Mesothelial cell of epicardium (in vitro differentiated cells): ENCODE results near the gene SPIN2A. TPM values are rescaled to one million over a fixed set of nuclear protein-coding genes. Genes with fewer than 3 reads are reported as not detected.
"Not testable (repeated sequence)": the region's sequence is repeated elsewhere in the genome, so short reads cannot be mapped to it uniquely, and the experiment has no call there.

Experiments
- DNase-seq, 2 experiments: peaks; one replicate each; pipeline ENCODE4 v3.0.0; 2021; ENCODE audit warnings: low spot score in 2 of 2; ENCODE audit not compliant: unreplicated experiment in 2 of 2
- H3K27ac Mint-ChIP-seq: 2 replicates; pipeline ENCODE4 v1.8.0; 2021; ENCODE audit warnings: mixed read lengths
- H3K27me3 Mint-ChIP-seq: 2 replicates; pipeline ENCODE4 v1.8.0; 2021; ENCODE audit warnings: low read depth, mixed read lengths
- H3K36me3 Mint-ChIP-seq: 2 replicates; pipeline ENCODE4 v1.8.0; 2021; ENCODE audit warnings: mixed read lengths
- H3K4me1 Mint-ChIP-seq: 2 replicates; pipeline ENCODE4 v1.8.0; 2021; ENCODE audit warnings: mixed read lengths
- H3K4me3 Mint-ChIP-seq: 2 replicates; pipeline ENCODE4 v1.8.0; 2021; ENCODE audit warnings: mild to moderate bottlenecking, moderate library complexity, mixed read lengths
- H3K9me3 Mint-ChIP-seq: 2 replicates; pipeline ENCODE4 v1.8.0; 2021; ENCODE audit warnings: mixed read lengths
- total RNA-seq: library from RNA; stranded (reverse); gene quantifications from 3 replicates; pipeline ENCODE4 v1.2.1, GENCODE V29; 2021
- TF ChIP-seq, protein P1 (sequence below): fragments of 200-600 bp; sonication (generic); IDR thresholded peaks from one replicate; pipeline ENCODE4 v1.5.0; 2021; ENCODE audit warnings: antibody characterized with exemption; ENCODE audit not compliant: unreplicated experiment

SPIN2A gene
- total RNA-seq, 1 donor from 2014 or later: 5.3 TPM

DNA sequence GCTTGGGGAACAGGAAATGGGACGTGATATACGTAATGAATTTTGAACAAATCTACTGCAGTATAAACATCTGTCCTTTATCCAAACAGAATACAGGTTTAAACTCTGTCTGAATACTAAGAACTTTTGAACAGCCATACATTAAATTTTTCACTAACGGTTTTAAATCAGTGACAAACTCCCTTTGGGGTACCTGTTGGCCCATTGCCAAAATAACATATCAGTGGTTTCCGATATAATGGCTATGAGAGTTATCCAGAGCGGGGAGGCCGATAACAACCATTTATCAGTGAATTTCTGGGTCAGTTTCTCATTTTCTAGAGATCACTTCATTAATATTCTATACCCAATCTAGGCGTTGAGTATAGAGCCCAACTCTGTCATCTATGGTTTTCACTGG, 5.2 kb downstream of the SPIN2A start:
- Mint-ChIP-seq H3K9me3 (peaks cover 9% of the 10 kb centered on the region), H3K4me3 (no peak overlapping the region), H3K27ac (no peak overlapping the region), H3K4me1 (peaks cover 10% of the 10 kb centered on the region), H3K27me3 (no peaks in the 10 kb centered on the region), H3K36me3 (peaks cover 4% of the 10 kb centered on the region)
- TF ChIP-seq, protein P1, sequence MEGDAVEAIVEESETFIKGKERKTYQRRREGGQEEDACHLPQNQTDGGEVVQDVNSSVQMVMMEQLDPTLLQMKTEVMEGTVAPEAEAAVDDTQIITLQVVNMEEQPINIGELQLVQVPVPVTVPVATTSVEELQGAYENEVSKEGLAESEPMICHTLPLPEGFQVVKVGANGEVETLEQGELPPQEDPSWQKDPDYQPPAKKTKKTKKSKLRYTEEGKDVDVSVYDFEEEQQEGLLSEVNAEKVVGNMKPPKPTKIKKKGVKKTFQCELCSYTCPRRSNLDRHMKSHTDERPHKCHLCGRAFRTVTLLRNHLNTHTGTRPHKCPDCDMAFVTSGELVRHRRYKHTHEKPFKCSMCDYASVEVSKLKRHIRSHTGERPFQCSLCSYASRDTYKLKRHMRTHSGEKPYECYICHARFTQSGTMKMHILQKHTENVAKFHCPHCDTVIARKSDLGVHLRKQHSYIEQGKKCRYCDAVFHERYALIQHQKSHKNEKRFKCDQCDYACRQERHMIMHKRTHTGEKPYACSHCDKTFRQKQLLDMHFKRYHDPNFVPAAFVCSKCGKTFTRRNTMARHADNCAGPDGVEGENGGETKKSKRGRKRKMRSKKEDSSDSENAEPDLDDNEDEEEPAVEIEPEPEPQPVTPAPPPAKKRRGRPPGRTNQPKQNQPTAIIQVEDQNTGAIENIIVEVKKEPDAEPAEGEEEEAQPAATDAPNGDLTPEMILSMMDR: no peak
- DNase-seq: no peak

DNA sequence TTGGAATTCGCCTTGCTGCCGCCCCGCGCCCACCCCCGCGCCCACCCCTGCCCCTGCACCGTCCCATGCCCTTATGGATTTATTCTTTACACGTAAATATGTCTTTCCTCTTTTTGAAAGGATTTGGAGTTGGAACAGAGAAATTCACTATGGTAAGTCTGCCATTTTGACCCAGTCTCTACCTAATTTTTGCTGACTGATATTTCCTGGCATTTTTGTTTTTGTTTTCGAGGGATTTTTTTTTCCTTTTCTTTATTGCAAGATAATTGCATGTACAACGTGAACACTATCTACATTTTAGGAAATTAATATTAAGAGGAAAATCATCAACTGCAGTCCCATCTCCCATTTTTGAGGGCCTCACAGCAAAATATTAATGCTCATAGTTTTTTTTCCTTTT, 15.4 kb downstream of the SPIN2A start:
- TF ChIP-seq, protein P1: no peak
- Mint-ChIP-seq H3K27ac (peak overlapping the region; percentile 97), H3K4me1 (peaks cover 2% of the 10 kb centered on the region), H3K4me3 (peak overlapping the region; percentile 91), H3K36me3 (peaks cover 5% of the 10 kb centered on the region), H3K9me3 (peaks cover 6% of the 10 kb centered on the region), H3K27me3 (no peaks in the 10 kb centered on the region)
- no peak for DNase-seq

DNA sequence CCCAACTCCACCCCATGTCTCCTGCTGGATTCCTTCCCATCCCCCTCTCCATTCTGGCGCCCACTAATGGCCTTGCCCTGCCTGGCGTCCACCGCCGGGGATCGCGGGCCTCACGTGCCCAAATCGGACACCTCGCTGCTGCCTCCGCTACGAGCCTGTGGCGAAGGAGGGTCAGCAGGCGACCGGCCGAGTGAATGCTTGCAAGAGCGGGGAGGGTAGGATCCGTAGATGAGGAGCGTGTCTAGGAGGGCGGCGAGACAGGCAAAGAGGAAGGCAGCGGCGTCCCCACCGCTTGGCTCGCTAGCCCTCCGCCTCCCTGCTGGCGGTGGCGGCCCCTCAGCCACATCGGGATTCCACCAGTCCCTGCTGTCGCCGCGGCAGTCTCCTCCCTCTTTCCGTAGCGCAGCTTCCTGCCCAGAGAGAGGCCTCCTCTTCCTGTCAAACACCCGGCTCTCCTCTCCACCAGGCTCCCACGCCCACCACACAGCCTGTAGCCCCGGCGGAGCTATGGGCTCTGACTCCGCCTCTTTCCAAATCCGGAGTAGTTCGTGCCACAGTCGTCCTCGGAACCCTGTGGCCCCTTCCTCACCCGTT, 15.9 kb downstream of the SPIN2A start, which contains the start of gene SPIN2B:
Gene SPIN2B, minus strand, starts transcription at position 387 of the 594 bp plus-strand sequence.
- DNase-seq: peak; percentile 42 to 73
- Mint-ChIP-seq H3K27me3 (no peaks in the 10 kb centered on the region), H3K36me3 (peaks cover 5% of the 10 kb centered on the region), H3K4me1 (peaks cover 2% of the 10 kb centered on the region), H3K27ac (peak within 1 kb of the TSS; percentile 97), H3K4me3 (peak within 1 kb of the TSS; percentile 91), H3K9me3 (peaks cover 6% of the 10 kb centered on the region)
- TF ChIP-seq, protein P1: no peak

DNA sequence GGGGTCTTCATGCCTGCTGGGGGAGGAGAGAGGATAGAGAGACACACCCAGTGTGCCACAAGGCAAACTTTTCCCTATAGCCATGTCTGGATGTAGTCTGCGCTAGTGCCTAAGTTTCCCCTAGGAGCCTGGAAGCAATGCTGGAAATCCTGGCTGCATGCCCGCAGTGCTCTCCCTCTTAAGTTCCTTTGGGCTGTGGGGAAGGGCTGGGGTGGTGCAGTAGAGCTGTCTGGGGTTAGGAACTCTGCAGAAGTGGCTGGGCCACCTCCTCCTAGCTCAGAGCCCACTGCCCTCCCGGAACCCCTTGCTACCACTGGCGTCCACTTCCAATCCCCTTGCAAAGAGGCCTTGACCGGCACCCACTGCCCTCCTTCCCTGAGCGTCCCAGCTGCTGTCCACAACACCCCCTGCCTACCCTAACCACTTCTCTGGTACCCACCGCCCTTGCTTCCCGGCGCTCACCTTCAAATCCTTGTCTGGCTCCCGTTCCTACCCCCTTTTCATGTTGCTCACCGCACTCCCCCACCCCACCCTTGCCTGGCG, 16.5 kb downstream of the SPIN2A start:
- Mint-ChIP-seq H3K4me3 (peak overlapping the region; percentile 91), H3K27ac (peak overlapping the region; percentile 97)
- H3K9me3 Mint-ChIP-seq, H3K4me1 Mint-ChIP-seq, H3K36me3 Mint-ChIP-seq, DNase-seq, H3K27me3 Mint-ChIP-seq: not testable (repeated sequence)

DNA sequence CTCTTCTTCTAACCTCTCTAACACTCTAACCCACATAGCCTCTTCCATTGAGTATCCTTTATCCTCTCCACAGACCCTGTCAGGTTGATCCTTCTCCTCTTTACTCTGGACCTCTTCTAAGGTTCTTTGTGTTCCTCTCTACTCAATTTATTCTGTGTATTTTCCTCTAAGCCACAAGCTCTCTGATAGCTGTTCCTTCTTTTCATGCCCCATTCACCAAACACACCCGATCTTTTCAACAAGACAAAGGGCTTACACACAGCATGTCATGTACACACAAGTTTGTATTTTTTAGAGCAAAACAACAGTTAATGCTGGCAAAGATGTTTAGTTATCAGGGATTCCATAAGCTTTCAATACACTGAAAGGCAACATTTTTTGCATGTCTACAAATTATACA, 17.8 kb downstream of the SPIN2A start:
- Mint-ChIP-seq H3K9me3 (peaks cover 6% of the 10 kb centered on the region), H3K27me3 (no peaks in the 10 kb centered on the region), H3K4me3 (no peak overlapping the region), H3K4me1 (peaks cover 2% of the 10 kb centered on the region), H3K36me3 (peaks cover 7% of the 10 kb centered on the region), H3K27ac (no peak overlapping the region)
- TF ChIP-seq, protein P1: no peak
- DNase-seq: no peak

DNA sequence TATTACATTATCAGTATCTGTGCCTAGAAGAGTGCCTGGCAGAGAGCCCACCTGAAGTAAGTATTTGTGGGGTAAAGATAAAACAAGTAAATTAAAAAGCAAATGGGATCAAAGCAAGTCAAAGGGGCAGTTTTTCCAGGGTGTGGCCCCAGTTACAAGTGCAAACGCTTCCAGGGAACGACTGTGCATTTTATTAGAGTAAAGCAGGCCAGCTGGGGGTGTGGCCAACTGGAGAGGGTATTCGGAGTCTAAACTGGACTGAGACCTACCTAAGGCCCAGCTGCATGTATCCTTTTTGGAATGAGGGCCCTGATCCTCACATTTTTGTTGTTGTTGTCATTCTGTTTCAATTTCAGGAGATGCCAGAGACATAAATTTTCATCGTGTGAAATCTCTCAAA, 19.6 kb downstream of the SPIN2A start:
- H3K27ac Mint-ChIP-seq, H3K4me3 Mint-ChIP-seq, H3K27me3 Mint-ChIP-seq, DNase-seq, H3K9me3 Mint-ChIP-seq, H3K36me3 Mint-ChIP-seq, H3K4me1 Mint-ChIP-seq: not testable (repeated sequence)
